HUES6 (cell line): ENCODE measurements around the gene ELAVL1.

ENCODE experiments used
- H3K27ac ChIP-seq: 2 replicates; pipeline ENCODE4 v1.7.0; 2013; ENCODE audit warnings: low read depth, mild to moderate bottlenecking, low read length, inconsistent platforms
- H3K27me3 ChIP-seq: 2 replicates; pipeline ENCODE4 v1.6.1; 2013; ENCODE audit warnings: low read length; ENCODE audit not compliant: control insufficient read depth, insufficient read depth
- H3K36me3 ChIP-seq: 2 replicates; pipeline ENCODE4 v1.6.1; 2013; ENCODE audit warnings: low read length; ENCODE audit not compliant: control insufficient read depth, insufficient read depth
- H3K4me1 ChIP-seq: 2 replicates; pipeline ENCODE4 v1.6.1; 2013; ENCODE audit warnings: low read length; ENCODE audit not compliant: control insufficient read depth, insufficient read depth
- H3K4me3 ChIP-seq: 2 replicates; pipeline ENCODE4 v1.5.1; 2013; ENCODE audit warnings: low read depth, low read length
- H3K9ac ChIP-seq: one replicate; pipeline ENCODE4 v1.6.1; 2013; ENCODE audit warnings: mild to moderate bottlenecking, low read length
- H3K9me3 ChIP-seq: 2 replicates; pipeline ENCODE4 v1.6.1; 2013; ENCODE audit warnings: low read depth, low read length; ENCODE audit not compliant: control insufficient read depth, insufficient read depth

The ELAVL1 gene

GRCh38 chr19:7924651-7925170, 80.7 kb downstream of the ELAVL1 start:
- Histone ChIP-seq H3K9me3 (no peaks in the 10 kb centered on the region), H3K27me3 (no peaks in the 10 kb centered on the region), H3K4me3 (peak overlapping the region; percentile 28; the same call in 1 of the 2 replicates), H3K9ac (no peak overlapping the region), H3K4me1 (peaks cover 14% of the 10 kb centered on the region; the same call in 1 of the 2 replicates), H3K36me3 (peaks cover 7% of the 10 kb centered on the region), H3K27ac (no peak overlapping the region)

DNA sequence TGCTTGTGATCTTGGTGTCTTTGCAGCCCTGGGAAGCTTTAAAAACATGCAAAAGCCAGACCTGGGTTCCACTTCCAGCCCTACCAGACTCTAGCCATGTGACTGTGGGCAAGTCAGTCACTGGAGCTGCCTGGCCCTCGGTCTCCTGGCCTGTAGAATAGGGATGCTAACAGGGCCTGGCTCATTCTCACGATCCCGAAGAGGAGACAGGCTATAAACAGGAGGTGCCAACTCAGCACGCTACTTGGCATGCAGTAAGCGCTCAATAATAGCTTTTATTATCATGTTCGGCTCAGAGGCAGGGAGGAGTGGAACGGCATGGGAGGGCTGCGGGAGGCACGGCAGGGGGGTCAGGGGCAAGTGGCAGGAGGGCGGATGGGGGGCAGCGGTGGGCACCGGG, 81.2 kb downstream of the ELAVL1 start:
- H3K36me3 ChIP-seq: peaks cover 7% of the 10 kb centered on the region
- H3K27ac ChIP-seq: no peak overlapping the region
- no peaks in the 10 kb centered on the region for H3K27me3 ChIP-seq
- H3K9me3 ChIP-seq: no peaks in the 10 kb centered on the region
- H3K4me1 ChIP-seq: peaks cover 16% of the 10 kb centered on the region; the same call in 1 of the 2 replicates
- H3K9ac ChIP-seq: no peak overlapping the region
- no peak overlapping the region for H3K4me3 ChIP-seq

GRCh38 chr19:7923295-7924191, 81.9 kb downstream of the ELAVL1 start:
- H3K27ac ChIP-seq: no peak overlapping the region
- H3K4me1 ChIP-seq: peaks cover 13% of the 10 kb centered on the region; the same call in 1 of the 2 replicates
- H3K36me3 ChIP-seq: peaks cover 5% of the 10 kb centered on the region

DNA sequence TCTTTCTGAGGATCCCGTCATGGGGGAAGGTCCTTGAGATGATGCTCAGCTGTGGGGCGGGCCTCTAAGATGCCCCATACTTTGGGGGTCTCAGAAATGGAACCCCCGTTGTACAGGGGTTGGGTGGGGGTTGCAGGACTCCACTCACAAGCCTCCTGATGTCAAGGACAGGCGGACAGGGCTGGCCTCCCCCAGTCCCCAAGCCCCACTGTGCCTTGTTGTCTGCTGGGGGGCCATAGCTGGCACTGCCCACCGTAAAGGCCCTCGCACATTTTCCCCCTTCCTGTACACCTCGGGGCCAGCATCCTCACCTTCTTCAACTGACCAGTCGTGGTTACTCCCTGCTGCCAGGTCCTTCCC, 82.6 kb downstream of the ELAVL1 start:
- no peaks in the 10 kb centered on the region for H3K9me3 ChIP-seq
- H3K4me3 ChIP-seq: no peak overlapping the region
- peaks cover 5% of the 10 kb centered on the region for H3K36me3 ChIP-seq
- H3K4me1 ChIP-seq: peaks cover 13% of the 10 kb centered on the region; the same call in 1 of the 2 replicates
- peaks cover 13% of the 10 kb centered on the region for H3K27me3 ChIP-seq
- no peak overlapping the region for H3K9ac ChIP-seq
- H3K27ac ChIP-seq: no peak overlapping the region

More at GRCh38 chr19:7923295-7924191, 81.9 kb downstream of the ELAVL1 start:
- no peaks in the 10 kb centered on the region for H3K9me3 ChIP-seq
- no peak overlapping the region for H3K9ac ChIP-seq
- H3K27me3 ChIP-seq: peaks cover 6% of the 10 kb centered on the region
- H3K4me3 ChIP-seq: no peak overlapping the region

DNA sequence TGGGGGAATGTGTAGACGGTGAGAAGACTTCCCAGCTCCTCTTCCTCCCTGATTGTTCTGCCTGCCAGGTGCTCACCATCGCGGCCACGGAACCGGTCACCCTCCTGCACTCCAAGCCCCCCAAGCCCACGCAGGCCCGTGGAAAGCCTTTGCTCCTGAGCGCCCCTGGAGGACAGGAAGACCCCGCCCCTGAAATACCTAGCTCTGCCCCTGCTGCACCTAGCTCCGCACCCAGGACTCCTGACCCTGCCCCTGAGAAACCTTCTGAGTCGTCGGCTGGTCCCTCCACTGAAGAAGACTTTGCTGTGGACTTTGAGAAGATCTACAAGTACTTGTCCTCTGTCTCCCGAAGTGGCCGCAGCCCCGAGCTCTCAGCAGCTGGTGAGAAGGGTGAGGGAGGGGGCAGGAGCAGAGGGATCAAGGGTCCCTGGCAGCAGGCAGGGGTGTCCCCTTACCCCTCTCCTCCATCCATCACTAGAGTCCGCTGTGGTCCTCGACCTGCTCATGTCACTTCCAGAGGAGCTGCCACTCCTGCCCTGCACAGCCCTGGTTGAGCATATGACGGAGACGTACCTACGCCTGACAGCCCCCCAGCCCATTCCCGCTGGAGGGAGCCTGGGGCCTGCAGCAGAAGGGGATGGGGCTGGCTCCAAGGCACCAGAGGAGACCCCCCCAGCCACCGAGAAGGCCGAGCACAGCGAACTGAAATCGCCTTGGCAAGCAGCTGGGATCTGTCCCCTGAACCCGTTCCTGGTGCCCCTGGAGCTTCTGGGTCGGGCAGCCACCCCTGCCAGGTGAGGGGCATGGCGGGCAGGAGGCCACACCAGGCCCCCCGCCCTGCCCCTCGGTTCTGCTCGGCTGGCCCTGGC, 83.2 kb downstream of the ELAVL1 start:
- no peaks in the 10 kb centered on the region for H3K9me3 ChIP-seq
- H3K4me3 ChIP-seq: no peak overlapping the region
- H3K27me3 ChIP-seq: peaks cover 20% of the 10 kb centered on the region
- no peak overlapping the region for H3K9ac ChIP-seq
- H3K4me1 ChIP-seq: peaks cover 16% of the 10 kb centered on the region; the same call in 1 of the 2 replicates
- H3K27ac ChIP-seq: no peak overlapping the region
- peaks cover 5% of the 10 kb centered on the region for H3K36me3 ChIP-seq

GRCh38 chr19:7921302-7921966, 84.0 kb downstream of the ELAVL1 start:
- H3K27ac ChIP-seq: no peak overlapping the region
- H3K9ac ChIP-seq: peak overlapping the region; percentile 1
- peaks cover 5% of the 10 kb centered on the region for H3K36me3 ChIP-seq
- peak overlapping the region; percentile 61 for H3K4me3 ChIP-seq
- H3K27me3 ChIP-seq: peaks cover 27% of the 10 kb centered on the region
- H3K9me3 ChIP-seq: no peaks in the 10 kb centered on the region
- peaks cover 19% of the 10 kb centered on the region; the same call in 1 of the 2 replicates for H3K4me1 ChIP-seq

DNA sequence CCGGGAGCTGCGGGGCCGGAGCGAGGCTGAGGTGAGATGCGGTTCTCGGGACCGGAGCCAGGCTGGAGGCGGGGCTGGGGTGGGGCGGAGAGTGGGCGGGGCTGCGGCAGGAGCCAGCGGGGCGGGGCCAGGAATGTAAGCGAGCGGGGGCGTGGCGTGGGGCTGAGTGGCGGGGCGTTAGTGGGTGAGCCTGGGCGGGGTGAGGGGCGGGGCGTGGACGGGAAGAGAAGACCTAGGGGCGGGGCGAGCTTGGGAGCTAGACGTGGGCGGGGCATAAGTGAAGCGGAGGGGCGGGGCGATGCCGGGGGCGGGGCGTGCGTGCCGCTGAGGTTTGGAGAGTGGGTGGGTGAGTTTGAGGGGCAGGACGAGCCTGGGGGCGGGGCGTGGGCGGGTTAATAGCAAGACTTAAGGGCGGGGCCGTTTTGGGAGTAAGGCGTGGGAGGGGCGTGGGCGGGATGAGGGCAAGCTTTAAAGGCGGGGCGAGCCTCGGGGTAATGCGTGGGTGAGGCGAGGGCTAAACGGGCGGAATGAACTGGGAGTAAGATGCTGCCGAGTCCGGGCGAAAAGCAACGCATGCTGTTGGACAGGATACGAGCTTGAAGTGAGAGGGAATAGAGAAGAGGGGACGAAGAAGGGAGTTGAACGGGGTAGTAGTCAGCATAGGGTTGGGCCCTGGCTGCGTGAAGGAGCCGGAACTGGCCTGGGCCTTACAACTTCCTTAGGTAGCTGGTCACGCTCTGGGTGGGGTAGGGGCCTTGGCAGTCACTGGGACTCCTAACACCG, 84.7 kb downstream of the ELAVL1 start:
- Histone ChIP-seq H3K4me1 (peaks cover 19% of the 10 kb centered on the region; the same call in 1 of the 2 replicates), H3K36me3 (peaks cover 5% of the 10 kb centered on the region), H3K27me3 (peaks cover 34% of the 10 kb centered on the region), H3K27ac (no peak overlapping the region), H3K4me3 (peak overlapping the region; percentile 88), H3K9me3 (no peaks in the 10 kb centered on the region), H3K9ac (peak overlapping the region; percentile 59)

GRCh38 chr19:7919610-7920518, 85.6 kb downstream of the ELAVL1 start, which contains the start of gene SNAPC2:
TSS of gene SNAPC2 (plus strand) at chr19:7920338. CDS start at chr19:7920367, 29 bp downstream.
- Histone ChIP-seq H3K27ac (no peak within 1 kb of the TSS), H3K9ac (peak within 1 kb of the TSS; percentile 59), H3K27me3 (peaks cover 42% of the 10 kb centered on the region), H3K9me3 (no peaks in the 10 kb centered on the region), H3K4me3 (peak within 1 kb of the TSS; percentile 88), H3K4me1 (peaks cover 19% of the 10 kb centered on the region; the same call in 1 of the 2 replicates), H3K36me3 (peaks cover 5% of the 10 kb centered on the region)

GRCh38 chr19:7918615-7919421, 86.6 kb downstream of the ELAVL1 start:
- Histone ChIP-seq H3K27ac (no peak overlapping the region), H3K9me3 (no peaks in the 10 kb centered on the region), H3K36me3 (peaks cover 5% of the 10 kb centered on the region), H3K27me3 (peaks cover 48% of the 10 kb centered on the region), H3K4me3 (peak overlapping the region; percentile 65; the same call in 1 of the 2 replicates), H3K9ac (no peak overlapping the region), H3K4me1 (peaks cover 16% of the 10 kb centered on the region; the same call in 1 of the 2 replicates)
